Nephron (organoid): ENCODE measurements around the gene SNRNP48.

Experiments
- H3K27ac Mint-ChIP-seq, 3 experiments: 2 replicates each; pipeline ENCODE4 v1.8.0; 2020; ENCODE audit warnings: mixed read lengths in 3 of 3, mild to moderate bottlenecking in 2 of 3, moderate library complexity in 1 of 3
- H3K27me3 Mint-ChIP-seq: 2 replicates; pipeline ENCODE4 v1.8.0; 2021; ENCODE audit warnings: low read depth, mild to moderate bottlenecking, moderate library complexity, mixed read lengths
- H3K36me3 Mint-ChIP-seq: 2 replicates; pipeline ENCODE4 v1.8.0; 2020; ENCODE audit warnings: low read depth, mixed read lengths
- H3K4me1 Mint-ChIP-seq: 2 replicates; pipeline ENCODE4 v1.8.0; 2020; ENCODE audit warnings: mixed read lengths
- H3K4me3 Mint-ChIP-seq, 3 experiments: 2 replicates each; pipeline ENCODE4 v1.8.0; 2020; ENCODE audit warnings: mild to moderate bottlenecking in 3 of 3, mixed read lengths in 3 of 3, moderate library complexity in 2 of 3
- H3K9me3 Mint-ChIP-seq: 2 replicates; pipeline ENCODE4 v1.8.0; 2020; ENCODE audit warnings: mixed read lengths
- TF ChIP-seq, protein P1 (sequence below), 3 experiments: fragments of 200-600 bp; sonication (generic); IDR thresholded peaks; one replicate each; pipeline ENCODE4 v1.5.0; 2021; ENCODE audit warnings: antibody characterized with exemption in 3 of 3; ENCODE audit not compliant: unreplicated experiment in 3 of 3

The SNRNP48 gene

DNA sequence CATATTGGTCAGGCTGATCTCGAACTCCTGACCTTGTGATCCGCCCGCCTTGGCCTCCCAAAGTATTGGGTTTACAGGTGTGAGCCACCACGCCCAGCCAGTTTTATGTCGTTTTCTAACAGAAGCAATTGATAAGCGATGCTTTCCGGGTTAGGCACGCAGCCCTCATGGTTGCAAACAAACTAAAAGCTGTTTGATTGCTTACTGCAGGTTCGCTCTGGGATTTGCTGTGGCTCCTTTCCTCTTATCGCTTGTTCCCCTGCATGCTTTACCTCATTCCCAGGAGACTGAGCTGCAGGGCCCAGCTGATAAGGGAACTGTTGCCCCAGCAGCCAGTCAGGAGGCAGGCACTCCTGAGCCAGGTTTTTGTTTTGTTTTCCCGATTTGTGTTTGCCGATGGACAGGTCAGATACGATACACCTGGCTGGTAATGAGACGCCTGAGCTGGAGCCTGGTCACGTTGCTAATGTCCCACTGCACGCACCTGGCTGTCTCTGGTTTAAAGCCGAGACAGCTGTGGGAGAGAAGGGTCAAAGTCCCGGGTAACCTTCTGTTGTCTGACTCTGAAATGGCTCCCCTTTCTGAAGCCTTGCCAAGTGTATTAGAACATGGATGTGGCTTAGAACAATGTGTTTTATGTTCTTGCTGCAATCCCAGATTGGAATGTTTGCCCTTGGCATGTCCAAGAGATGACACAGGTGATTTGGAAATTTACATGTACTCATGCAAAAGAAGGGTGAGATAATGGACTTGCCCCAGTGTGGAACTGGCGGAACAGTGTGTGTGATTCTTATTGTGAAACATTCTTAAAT, 28.6 kb upstream of the SNRNP48 start:
- peaks cover 5% of the 10 kb centered on the region for H3K4me1 Mint-ChIP-seq
- TF ChIP-seq, protein P1, sequence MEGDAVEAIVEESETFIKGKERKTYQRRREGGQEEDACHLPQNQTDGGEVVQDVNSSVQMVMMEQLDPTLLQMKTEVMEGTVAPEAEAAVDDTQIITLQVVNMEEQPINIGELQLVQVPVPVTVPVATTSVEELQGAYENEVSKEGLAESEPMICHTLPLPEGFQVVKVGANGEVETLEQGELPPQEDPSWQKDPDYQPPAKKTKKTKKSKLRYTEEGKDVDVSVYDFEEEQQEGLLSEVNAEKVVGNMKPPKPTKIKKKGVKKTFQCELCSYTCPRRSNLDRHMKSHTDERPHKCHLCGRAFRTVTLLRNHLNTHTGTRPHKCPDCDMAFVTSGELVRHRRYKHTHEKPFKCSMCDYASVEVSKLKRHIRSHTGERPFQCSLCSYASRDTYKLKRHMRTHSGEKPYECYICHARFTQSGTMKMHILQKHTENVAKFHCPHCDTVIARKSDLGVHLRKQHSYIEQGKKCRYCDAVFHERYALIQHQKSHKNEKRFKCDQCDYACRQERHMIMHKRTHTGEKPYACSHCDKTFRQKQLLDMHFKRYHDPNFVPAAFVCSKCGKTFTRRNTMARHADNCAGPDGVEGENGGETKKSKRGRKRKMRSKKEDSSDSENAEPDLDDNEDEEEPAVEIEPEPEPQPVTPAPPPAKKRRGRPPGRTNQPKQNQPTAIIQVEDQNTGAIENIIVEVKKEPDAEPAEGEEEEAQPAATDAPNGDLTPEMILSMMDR (IDR thresholded peaks at IDR 0.05; ENCODE audit: unreplicated experiment in 3 of 3), result no peak
- H3K4me3 Mint-ChIP-seq, result no peak overlapping the region
- H3K9me3 Mint-ChIP-seq, result no peaks in the 10 kb centered on the region
- H3K27me3 Mint-ChIP-seq, result peaks cover 3% of the 10 kb centered on the region
- peak overlapping the region; percentile 48 to 69 (median 53) for H3K27ac Mint-ChIP-seq
- peaks cover 61% of the 10 kb centered on the region for H3K36me3 Mint-ChIP-seq

DNA sequence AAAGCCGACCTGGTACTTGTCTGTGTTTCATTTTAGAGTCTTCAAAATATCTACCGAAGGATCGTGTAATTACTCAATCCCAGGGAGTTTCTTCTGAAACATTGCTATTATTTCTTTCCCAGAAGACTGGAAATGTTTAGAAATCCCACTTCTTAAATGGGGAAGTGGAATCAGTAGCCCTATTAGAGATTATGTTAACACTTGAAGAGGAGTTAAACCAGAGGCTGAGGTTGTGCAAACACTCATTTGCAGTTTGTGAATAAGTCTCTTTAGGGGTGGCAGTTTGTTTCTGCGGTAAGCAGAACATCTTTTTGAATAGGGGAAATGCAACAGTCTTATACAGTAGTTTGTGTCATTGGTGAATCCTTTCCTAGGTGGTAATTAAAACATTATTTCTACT, 27.2 kb upstream of the SNRNP48 start:
- H3K36me3 Mint-ChIP-seq, result peaks cover 65% of the 10 kb centered on the region

DNA sequence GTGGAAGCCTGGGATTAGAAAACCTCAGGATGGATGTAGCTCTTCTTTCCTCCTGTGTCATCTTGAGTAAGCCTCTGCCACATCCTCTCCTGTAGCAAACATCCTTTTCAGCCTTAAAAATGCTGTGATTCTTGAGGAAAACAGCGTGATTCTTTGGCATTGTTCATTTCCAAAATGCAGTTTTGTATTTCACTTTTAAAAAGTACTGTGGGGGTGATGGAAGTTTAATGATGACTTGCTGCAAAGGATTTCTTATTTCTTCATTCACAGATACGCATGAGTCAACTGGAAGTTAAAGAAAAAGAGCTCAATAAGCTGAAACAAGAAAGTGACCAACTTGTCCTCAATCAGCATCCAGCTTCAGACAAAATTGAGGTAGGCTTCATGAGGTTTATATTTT, 23.9 kb upstream of the SNRNP48 start:
- TF ChIP-seq, protein P1 (IDR thresholded peaks at IDR 0.05; ENCODE audit: unreplicated experiment in 3 of 3), result no peak
- Mint-ChIP-seq H3K4me3 (no peak overlapping the region), H3K36me3 (peaks cover 75% of the 10 kb centered on the region), H3K4me1 (peaks cover 15% of the 10 kb centered on the region), H3K9me3 (no peaks in the 10 kb centered on the region), H3K27me3 (peaks cover 6% of the 10 kb centered on the region), H3K27ac (no peak overlapping the region)

More for the DNA sequence above, 27.2 kb upstream of the SNRNP48 start:
- H3K9me3 Mint-ChIP-seq, result no peaks in the 10 kb centered on the region
- TF ChIP-seq, protein P1 (IDR thresholded peaks at IDR 0.05; ENCODE audit: unreplicated experiment in 3 of 3), result no peak
- H3K27me3 Mint-ChIP-seq, result peaks cover 6% of the 10 kb centered on the region
- peaks cover 8% of the 10 kb centered on the region for H3K4me1 Mint-ChIP-seq
- H3K4me3 Mint-ChIP-seq, result no peak overlapping the region
- H3K27ac Mint-ChIP-seq, result no peak overlapping the region

DNA sequence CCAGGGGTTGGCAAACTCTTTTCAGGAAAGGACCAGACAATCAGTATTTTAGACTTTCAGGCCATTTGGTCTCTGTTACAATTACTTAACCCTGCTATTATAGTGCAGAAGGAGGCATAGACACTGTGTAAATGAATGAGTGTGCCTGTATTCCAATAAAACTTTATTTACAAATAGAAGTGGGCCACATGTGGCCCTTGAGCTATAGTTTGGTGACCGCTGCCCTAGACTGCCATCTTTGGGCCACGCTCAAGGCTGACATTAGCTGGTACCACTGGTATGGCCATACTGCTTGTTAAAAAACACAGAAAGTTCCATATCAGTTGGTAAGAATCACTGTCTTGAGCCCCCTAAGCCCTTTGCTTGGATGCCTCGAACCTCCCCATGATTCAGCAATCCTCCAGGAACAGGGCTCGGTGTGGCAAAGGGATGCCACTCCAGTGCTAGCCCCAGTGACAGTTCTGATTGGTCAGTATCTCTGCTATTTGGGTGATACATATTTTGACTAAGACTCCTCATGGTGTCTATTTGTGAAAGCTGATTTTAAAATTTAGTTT, 23.3 kb upstream of the SNRNP48 start:
- H3K4me1 Mint-ChIP-seq, result peaks cover 12% of the 10 kb centered on the region
- peaks cover 6% of the 10 kb centered on the region for H3K27me3 Mint-ChIP-seq
- TF ChIP-seq, protein P1 (IDR thresholded peaks at IDR 0.05; ENCODE audit: unreplicated experiment in 3 of 3), result no peak
- no peaks in the 10 kb centered on the region for H3K9me3 Mint-ChIP-seq
- no peak overlapping the region for H3K27ac Mint-ChIP-seq
- peaks cover 74% of the 10 kb centered on the region for H3K36me3 Mint-ChIP-seq
- no peak overlapping the region for H3K4me3 Mint-ChIP-seq

DNA sequence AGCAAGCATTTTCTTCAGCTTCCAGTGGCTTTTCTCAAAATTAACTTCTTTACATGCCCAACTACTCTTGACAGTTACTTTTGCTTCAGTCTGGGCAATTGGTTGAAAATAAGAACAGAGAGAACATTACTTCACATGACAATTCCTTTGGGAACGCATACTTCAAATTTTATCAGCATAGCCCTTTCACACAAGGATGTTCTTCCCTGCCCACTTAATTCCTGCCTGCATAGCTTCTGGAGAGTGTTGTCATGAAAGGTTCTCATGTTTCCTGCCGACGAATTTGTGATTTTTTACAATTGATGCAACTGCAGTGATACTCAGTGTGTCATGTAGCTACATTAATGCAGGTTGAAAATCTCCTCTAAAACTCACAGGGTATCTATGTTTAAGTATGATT, 22.0 kb upstream of the SNRNP48 start:
- Mint-ChIP-seq H3K36me3 (peaks cover 78% of the 10 kb centered on the region), H3K9me3 (no peaks in the 10 kb centered on the region), H3K4me3 (no peak overlapping the region), H3K27me3 (peaks cover 6% of the 10 kb centered on the region), H3K27ac (peak overlapping the region in 2 of 3 experiments; percentile 42 to 47), H3K4me1 (peaks cover 10% of the 10 kb centered on the region)
- TF ChIP-seq, protein P1 (IDR thresholded peaks at IDR 0.05; ENCODE audit: unreplicated experiment in 3 of 3), result no peak
